Neural cell (in vitro differentiated cells): ENCODE measurements around the gene SPRY4. TPM values are rescaled to one million over a fixed set of nuclear protein-coding genes. Genes with fewer than 3 reads are reported as not detected.

ENCODE experiments used
- H2AFZ ChIP-seq: fragments of 200-600, 300-800 bp; sonication (generic), shearing (Covaris generic); 2 replicates; pipeline ENCODE4 v1.6.0; 2014; ENCODE audit warnings: low read depth, mild to moderate bottlenecking, antibody characterized with exemption, low read length, moderate library complexity
- H3F3A ChIP-seq: fragments of 200-600 bp; shearing (Covaris generic); 2 replicates; pipeline ENCODE4 v1.6.1; 2016; ENCODE audit warnings: mild to moderate bottlenecking, moderate library complexity, mixed read lengths, antibody characterized with exemption, low read length; ENCODE audit not compliant: insufficient read depth, poor library complexity, severe bottlenecking
- H3K27ac ChIP-seq: fragments of 200-600, 300-800 bp; sonication (generic), shearing (Covaris generic); 2 replicates; pipeline ENCODE4 v1.5.1; 2014; ENCODE audit warnings: mild to moderate bottlenecking, low read length, moderate library complexity
- H3K27me3 ChIP-seq: fragments of 300-800, 200-600 bp; sonication (generic), shearing (Covaris generic); 2 replicates; pipeline ENCODE4 v1.6.0; 2014; ENCODE audit warnings: mild to moderate bottlenecking, low read depth, low read length, moderate library complexity; ENCODE audit not compliant: insufficient read depth
- H3K36me3 ChIP-seq: fragments of 300-800, 200-600 bp; sonication (generic), shearing (Covaris generic); 2 replicates; pipeline ENCODE4 v1.5.1; 2014; ENCODE audit warnings: mild to moderate bottlenecking, antibody characterized with exemption, low read length, moderate library complexity; ENCODE audit not compliant: insufficient read depth
- H3K4me2 ChIP-seq: fragments of 300-800, 200-600 bp; sonication (generic), shearing (Covaris generic); 2 replicates; pipeline ENCODE4 v1.6.0; 2014; ENCODE audit warnings: mild to moderate bottlenecking, low read length
- H3K4me3 ChIP-seq: fragments of 300-800, 200-600 bp; sonication (generic), shearing (Covaris generic); 2 replicates; pipeline ENCODE4 v1.5.1; 2014; ENCODE audit warnings: mild to moderate bottlenecking, low read length, moderate library complexity
- H3K79me2 ChIP-seq: fragments of 200-600 bp; shearing (Covaris generic); replicated peaks from 2 replicates; pipeline ENCODE4 v1.6.0; 2014; ENCODE audit warnings: mild to moderate bottlenecking, low read length, moderate library complexity; ENCODE audit not compliant: insufficient read depth
- H3K9ac ChIP-seq: fragments of 300-800, 200-600 bp; sonication (generic), shearing (Covaris generic); 2 replicates; pipeline ENCODE4 v1.6.1; 2016; ENCODE audit warnings: mild to moderate bottlenecking, low read length, mixed read lengths
- H3K9me2 ChIP-seq: fragments of 200-600 bp; shearing (Covaris generic); 2 replicates; pipeline ENCODE4 v1.6.1; 2016; ENCODE audit warnings: mild to moderate bottlenecking, low read length, mixed read lengths; ENCODE audit not compliant: insufficient read depth
- H3K9me3 ChIP-seq: fragments of 200-600, 300-800 bp; sonication (generic), shearing (Covaris generic); 2 replicates; pipeline ENCODE4 v1.6.1; 2016; ENCODE audit warnings: mild to moderate bottlenecking, mixed run types, low read length, moderate library complexity, mixed read lengths
- H4K20me1 ChIP-seq: fragments of 200-600 bp; shearing (Covaris generic); 2 replicates; pipeline ENCODE4 v1.6.1; 2016; ENCODE audit warnings: mild to moderate bottlenecking, mixed run types; ENCODE audit not compliant: insufficient read depth
- EP300 ChIP-seq: fragments of 450-650 bp; conservative IDR thresholded peaks from 2 replicates; pipeline ENCODE4 v1.6.1; 2014; ENCODE audit warnings: antibody characterized with exemption, mild to moderate bottlenecking, moderate library complexity; ENCODE audit not compliant: poor library complexity, severe bottlenecking
- EZH2 ChIP-seq: fragments of 200-600, 300-800 bp; shearing (Covaris generic), sonication (generic); IDR thresholded peaks from 2 replicates; pipeline ENCODE4 v1.6.1; 2014; ENCODE audit warnings: antibody characterized with exemption, low read length, borderline replicate concordance, mild to moderate bottlenecking; ENCODE audit not compliant: insufficient read depth, poor library complexity, severe bottlenecking
- MXI1 ChIP-seq: fragments of 450-650 bp; conservative IDR thresholded peaks from 2 replicates; pipeline ENCODE4 v1.6.1; 2014; ENCODE audit warnings: antibody characterized with exemption, mild to moderate bottlenecking; ENCODE audit not compliant: poor library complexity, severe bottlenecking
- POLR2AphosphoS5 ChIP-seq: IDR thresholded peaks from 2 replicates; pipeline ENCODE4 v1.6.1; 2012
- RAD21 ChIP-seq: fragments of 450-650 bp; conservative IDR thresholded peaks from 2 replicates; pipeline ENCODE4 v1.6.1; 2014; ENCODE audit warnings: antibody characterized with exemption, mild to moderate bottlenecking, moderate library complexity
- SMC3 ChIP-seq: fragments of 450-650 bp; conservative IDR thresholded peaks from 2 replicates; pipeline ENCODE4 v1.6.1; 2014; ENCODE audit warnings: antibody characterized with exemption, mild to moderate bottlenecking, moderate library complexity; ENCODE audit not compliant: poor library complexity
- TAF1 ChIP-seq: IDR thresholded peaks from 2 replicates; pipeline ENCODE4 v1.6.1; 2012; ENCODE audit warnings: low read depth
- polyA plus RNA-seq: library from polyadenylated mRNA; depleted of rRNA; stranded (reverse); fragments of >200 nt; gene quantifications from 2 replicates; pipeline ENCODE4 v1.2.3, GENCODE V29; 2014
- TF ChIP-seq, protein P1 (sequence below): IDR thresholded peaks from 2 replicates; pipeline ENCODE4 v1.6.1; 2012; ENCODE audit warnings: borderline replicate concordance
- TF ChIP-seq, protein P2 (sequence below): fragments of 450-650 bp; IDR thresholded peaks from 2 replicates; pipeline ENCODE4 v1.5.1; 2014; ENCODE audit warnings: antibody characterized with exemption, mild to moderate bottlenecking, moderate library complexity; ENCODE audit not compliant: poor library complexity, severe bottlenecking

SPRY4 gene
- polyA plus RNA-seq, 1 donor from 2014 or later, result 0.47 TPM

DNA sequence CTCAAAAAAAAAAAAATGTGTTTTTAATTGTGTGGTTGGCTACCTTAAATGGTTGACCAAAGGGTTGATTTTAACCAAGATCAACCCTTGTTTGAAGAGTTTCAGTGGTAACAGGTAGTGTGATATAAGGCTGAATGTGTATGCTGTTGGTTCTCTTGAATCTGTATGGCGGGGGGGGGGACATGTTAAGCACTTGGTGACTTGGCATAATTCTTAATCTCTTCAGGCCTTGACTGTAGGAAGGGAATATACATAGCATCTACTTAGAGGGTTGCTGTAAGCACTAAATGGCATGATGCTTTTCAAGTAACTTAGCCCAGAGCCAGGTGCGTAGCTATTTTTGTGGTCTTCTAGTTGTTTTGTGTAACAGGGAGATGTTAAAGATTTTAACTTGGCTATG lies 5.6 kb upstream of the SPRY4 start:
- Histone ChIP-seq H3K36me3 (no peaks in the 10 kb centered on the region), H3K27me3 (peaks cover 25% of the 10 kb centered on the region), H2AFZ (no peak overlapping the region), H3K4me3 (no peak overlapping the region), H3F3A (peaks cover 3% of the 10 kb centered on the region), H3K9ac (no peak overlapping the region), H3K9me2 (no peaks in the 10 kb centered on the region), H3K9me3 (no peaks in the 10 kb centered on the region), H4K20me1 (no peaks in the 10 kb centered on the region), H3K79me2 (no peaks in the 10 kb centered on the region), H3K27ac (no peak overlapping the region), H3K4me2 (no peak overlapping the region)
- TF ChIP-seq MXI1 (no peak), POLR2AphosphoS5 (no peak), EZH2 (no peak), TAF1 (no peak), EP300 (no peak), RAD21 (no peak), SMC3 (no peak)
- TF ChIP-seq, protein P1, sequence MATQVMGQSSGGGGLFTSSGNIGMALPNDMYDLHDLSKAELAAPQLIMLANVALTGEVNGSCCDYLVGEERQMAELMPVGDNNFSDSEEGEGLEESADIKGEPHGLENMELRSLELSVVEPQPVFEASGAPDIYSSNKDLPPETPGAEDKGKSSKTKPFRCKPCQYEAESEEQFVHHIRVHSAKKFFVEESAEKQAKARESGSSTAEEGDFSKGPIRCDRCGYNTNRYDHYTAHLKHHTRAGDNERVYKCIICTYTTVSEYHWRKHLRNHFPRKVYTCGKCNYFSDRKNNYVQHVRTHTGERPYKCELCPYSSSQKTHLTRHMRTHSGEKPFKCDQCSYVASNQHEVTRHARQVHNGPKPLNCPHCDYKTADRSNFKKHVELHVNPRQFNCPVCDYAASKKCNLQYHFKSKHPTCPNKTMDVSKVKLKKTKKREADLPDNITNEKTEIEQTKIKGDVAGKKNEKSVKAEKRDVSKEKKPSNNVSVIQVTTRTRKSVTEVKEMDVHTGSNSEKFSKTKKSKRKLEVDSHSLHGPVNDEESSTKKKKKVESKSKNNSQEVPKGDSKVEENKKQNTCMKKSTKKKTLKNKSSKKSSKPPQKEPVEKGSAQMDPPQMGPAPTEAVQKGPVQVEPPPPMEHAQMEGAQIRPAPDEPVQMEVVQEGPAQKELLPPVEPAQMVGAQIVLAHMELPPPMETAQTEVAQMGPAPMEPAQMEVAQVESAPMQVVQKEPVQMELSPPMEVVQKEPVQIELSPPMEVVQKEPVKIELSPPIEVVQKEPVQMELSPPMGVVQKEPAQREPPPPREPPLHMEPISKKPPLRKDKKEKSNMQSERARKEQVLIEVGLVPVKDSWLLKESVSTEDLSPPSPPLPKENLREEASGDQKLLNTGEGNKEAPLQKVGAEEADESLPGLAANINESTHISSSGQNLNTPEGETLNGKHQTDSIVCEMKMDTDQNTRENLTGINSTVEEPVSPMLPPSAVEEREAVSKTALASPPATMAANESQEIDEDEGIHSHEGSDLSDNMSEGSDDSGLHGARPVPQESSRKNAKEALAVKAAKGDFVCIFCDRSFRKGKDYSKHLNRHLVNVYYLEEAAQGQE, result no peak
- TF ChIP-seq, protein P2, sequence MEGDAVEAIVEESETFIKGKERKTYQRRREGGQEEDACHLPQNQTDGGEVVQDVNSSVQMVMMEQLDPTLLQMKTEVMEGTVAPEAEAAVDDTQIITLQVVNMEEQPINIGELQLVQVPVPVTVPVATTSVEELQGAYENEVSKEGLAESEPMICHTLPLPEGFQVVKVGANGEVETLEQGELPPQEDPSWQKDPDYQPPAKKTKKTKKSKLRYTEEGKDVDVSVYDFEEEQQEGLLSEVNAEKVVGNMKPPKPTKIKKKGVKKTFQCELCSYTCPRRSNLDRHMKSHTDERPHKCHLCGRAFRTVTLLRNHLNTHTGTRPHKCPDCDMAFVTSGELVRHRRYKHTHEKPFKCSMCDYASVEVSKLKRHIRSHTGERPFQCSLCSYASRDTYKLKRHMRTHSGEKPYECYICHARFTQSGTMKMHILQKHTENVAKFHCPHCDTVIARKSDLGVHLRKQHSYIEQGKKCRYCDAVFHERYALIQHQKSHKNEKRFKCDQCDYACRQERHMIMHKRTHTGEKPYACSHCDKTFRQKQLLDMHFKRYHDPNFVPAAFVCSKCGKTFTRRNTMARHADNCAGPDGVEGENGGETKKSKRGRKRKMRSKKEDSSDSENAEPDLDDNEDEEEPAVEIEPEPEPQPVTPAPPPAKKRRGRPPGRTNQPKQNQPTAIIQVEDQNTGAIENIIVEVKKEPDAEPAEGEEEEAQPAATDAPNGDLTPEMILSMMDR, result no peak

DNA sequence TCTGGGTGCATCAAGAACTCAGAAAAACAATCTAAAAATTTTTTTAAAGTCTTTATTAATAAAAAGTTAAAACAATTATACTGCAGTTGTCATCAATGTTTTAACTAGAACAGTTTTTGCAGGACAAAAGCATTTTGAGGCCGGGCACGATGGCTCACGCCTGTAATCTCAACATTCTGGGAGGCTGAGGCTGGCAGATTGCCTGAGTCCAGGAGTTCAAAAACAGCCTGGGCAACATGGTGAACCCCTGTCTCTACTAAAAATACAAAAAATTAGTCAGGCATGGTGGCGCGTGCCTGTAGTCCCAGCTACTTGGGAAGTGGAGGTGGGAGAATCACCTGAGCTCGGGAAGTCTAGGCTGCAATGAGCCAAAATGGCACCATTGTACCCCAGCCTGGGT lies 5.2 kb upstream of the SPRY4 start:
- TF ChIP-seq EZH2 (no peak), EP300 (no peak), POLR2AphosphoS5 (no peak), TAF1 (no peak)
- TF ChIP-seq, protein P1, result no peak
- H3K4me3 ChIP-seq, result no peak overlapping the region
- H3K9ac ChIP-seq, result no peak overlapping the region
- no peaks in the 10 kb centered on the region for H3K79me2 ChIP-seq
- peaks cover 27% of the 10 kb centered on the region for H3K27me3 ChIP-seq
- H4K20me1 ChIP-seq, result no peaks in the 10 kb centered on the region
- H3K9me3 ChIP-seq, result no peaks in the 10 kb centered on the region
- no peaks in the 10 kb centered on the region for H3K36me3 ChIP-seq
- no peaks in the 10 kb centered on the region for H3K9me2 ChIP-seq
- no peak overlapping the region for H3K27ac ChIP-seq
- H2AFZ ChIP-seq, result no peak overlapping the region
- H3K4me2 ChIP-seq, result no peak overlapping the region
- H3F3A ChIP-seq, result peaks cover 3% of the 10 kb centered on the region
